RWPE2 (cell line): ENCODE measurements around the gene AQP12A.

Source experiments
- ATAC-seq: fragments of 200-7000 bp; cut with Tn5 transposase; 3 replicates; pipeline ENCODE4 v1.9.1; 2021; ENCODE audit warnings: low read depth
- DNase-seq: peaks from one replicate; pipeline ENCODE4 v3.0.0-alpha.2; 2020; ENCODE audit warnings: low spot score
- H3K27ac ChIP-seq: fragments of 450-650 bp; 2 replicates; pipeline ENCODE4 v1.5.1; 2017; ENCODE audit warnings: mild to moderate bottlenecking; ENCODE audit not compliant: poor library complexity, severe bottlenecking
- H3K27me3 ChIP-seq: fragments of 250-450 bp; sonication (Bioruptor Pico); 2 replicates; pipeline ENCODE4 v1.5.1; 2021; ENCODE audit warnings: mild to moderate bottlenecking, moderate library complexity; ENCODE audit not compliant: insufficient read depth, poor library complexity, severe bottlenecking
- H3K36me3 ChIP-seq: fragments of 250-450 bp; sonication (Bioruptor Pico); 2 replicates; pipeline ENCODE4 v1.5.1; 2020; ENCODE audit warnings: low read depth, mild to moderate bottlenecking, moderate library complexity
- H3K4me1 ChIP-seq: fragments of 250-450 bp; sonication (Bioruptor Pico); 2 replicates; pipeline ENCODE4 v1.5.1; 2021; ENCODE audit warnings: mild to moderate bottlenecking, moderate library complexity; ENCODE audit not compliant: insufficient read depth, poor library complexity, severe bottlenecking
- H3K4me3 ChIP-seq: fragments of 250-450 bp; sonication (Bioruptor Pico); 2 replicates; pipeline ENCODE4 v1.5.1; 2021; ENCODE audit warnings: mild to moderate bottlenecking, moderate library complexity; ENCODE audit not compliant: severe bottlenecking
- H3K9me3 ChIP-seq: fragments of 250-450 bp; sonication (Bioruptor Pico); 2 replicates; pipeline ENCODE4 v1.5.1; 2021; ENCODE audit warnings: mild to moderate bottlenecking, moderate library complexity; ENCODE audit not compliant: severe bottlenecking
- TF ChIP-seq, protein P1 (sequence below): fragments of 450-650 bp; IDR thresholded peaks from one replicate; pipeline ENCODE4 v1.5.1; 2017; ENCODE audit warnings: mild to moderate bottlenecking, moderate library complexity; ENCODE audit not compliant: poor library complexity, severe bottlenecking

Gene AQP12A

GRCh38 chr2:240646900-240647502 is 44.7 kb upstream of the AQP12A start:
- Histone ChIP-seq H3K9me3 (no peaks in the 10 kb centered on the region), H3K4me1 (no peaks in the 10 kb centered on the region), H3K36me3 (no peaks in the 10 kb centered on the region), H3K27me3 (peaks cover 52% of the 10 kb centered on the region), H3K4me3 (no peak overlapping the region), H3K27ac (no peak overlapping the region)
- TF ChIP-seq, protein P1, sequence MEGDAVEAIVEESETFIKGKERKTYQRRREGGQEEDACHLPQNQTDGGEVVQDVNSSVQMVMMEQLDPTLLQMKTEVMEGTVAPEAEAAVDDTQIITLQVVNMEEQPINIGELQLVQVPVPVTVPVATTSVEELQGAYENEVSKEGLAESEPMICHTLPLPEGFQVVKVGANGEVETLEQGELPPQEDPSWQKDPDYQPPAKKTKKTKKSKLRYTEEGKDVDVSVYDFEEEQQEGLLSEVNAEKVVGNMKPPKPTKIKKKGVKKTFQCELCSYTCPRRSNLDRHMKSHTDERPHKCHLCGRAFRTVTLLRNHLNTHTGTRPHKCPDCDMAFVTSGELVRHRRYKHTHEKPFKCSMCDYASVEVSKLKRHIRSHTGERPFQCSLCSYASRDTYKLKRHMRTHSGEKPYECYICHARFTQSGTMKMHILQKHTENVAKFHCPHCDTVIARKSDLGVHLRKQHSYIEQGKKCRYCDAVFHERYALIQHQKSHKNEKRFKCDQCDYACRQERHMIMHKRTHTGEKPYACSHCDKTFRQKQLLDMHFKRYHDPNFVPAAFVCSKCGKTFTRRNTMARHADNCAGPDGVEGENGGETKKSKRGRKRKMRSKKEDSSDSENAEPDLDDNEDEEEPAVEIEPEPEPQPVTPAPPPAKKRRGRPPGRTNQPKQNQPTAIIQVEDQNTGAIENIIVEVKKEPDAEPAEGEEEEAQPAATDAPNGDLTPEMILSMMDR: no peak
- DNase-seq (no peak), ATAC-seq (no peak)

DNA sequence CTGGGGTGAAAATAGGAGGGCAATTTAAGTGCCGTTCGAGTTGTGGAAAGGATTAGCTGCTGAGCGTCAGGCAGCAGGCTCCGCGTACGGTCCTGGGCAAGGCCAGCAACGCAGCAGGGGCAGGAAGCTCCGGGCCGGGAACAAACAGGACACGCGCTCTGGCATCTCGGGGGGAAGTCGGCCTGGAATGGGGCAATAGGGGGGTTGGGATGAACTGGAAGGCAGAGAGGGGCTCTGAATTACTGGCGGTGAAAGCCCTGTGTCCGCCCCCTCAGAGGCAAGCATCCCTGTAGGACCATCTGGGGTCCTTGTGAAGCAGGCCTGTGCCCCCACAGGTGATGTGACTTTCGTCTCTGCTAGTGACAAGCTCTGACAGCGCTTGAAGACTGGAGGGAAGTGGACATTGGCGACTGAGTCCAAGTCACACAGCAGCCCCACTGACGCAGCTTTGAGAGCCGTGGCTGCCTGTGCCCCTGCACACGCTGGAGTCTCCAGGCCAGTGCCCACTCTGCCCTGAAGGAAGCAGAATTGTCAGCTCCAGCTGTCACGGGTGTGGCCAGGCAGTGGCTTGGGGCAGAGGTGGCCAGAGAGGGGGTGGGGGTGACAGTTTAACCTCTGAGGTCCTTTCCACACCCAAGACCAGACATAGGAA is 44.0 kb upstream of the AQP12A start:
- Histone ChIP-seq H3K27ac (no peak overlapping the region), H3K36me3 (no peaks in the 10 kb centered on the region), H3K4me3 (no peak overlapping the region), H3K27me3 (peaks cover 52% of the 10 kb centered on the region), H3K9me3 (no peaks in the 10 kb centered on the region), H3K4me1 (no peaks in the 10 kb centered on the region)
- TF ChIP-seq, protein P1: no peak
- ATAC-seq: no peak
- no peak for DNase-seq

DNA sequence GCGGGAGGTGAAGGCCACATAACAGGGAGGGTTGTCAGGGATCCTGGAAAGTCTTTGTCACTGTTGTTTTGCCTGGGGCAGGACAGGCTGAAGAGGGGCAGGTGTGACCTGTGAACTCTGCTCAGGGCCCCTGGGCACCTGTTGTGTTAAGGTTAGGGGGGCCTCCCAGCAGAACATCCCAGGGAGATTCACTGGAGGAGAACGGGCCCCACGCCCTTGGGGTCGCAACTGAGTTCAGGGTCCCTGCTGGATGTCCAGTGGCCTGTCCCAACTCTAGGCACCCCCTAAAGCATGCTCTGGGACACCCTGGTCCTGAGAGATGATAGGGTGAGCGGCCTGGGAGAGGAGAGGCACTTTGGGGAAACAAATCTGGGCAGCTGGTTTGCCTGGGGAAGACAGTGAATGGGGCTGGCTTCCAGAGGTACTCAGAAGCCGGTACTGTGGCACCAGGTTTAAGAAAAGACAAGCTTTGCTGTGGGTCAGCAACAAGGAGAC is 43.5 kb upstream of the AQP12A start:
- Histone ChIP-seq H3K4me1 (no peaks in the 10 kb centered on the region), H3K4me3 (no peak overlapping the region), H3K36me3 (no peaks in the 10 kb centered on the region), H3K27ac (no peak overlapping the region), H3K27me3 (peaks cover 52% of the 10 kb centered on the region), H3K9me3 (no peaks in the 10 kb centered on the region)
- DNase-seq: no peak
- TF ChIP-seq, protein P1: no peak
- no peak for ATAC-seq

DNA sequence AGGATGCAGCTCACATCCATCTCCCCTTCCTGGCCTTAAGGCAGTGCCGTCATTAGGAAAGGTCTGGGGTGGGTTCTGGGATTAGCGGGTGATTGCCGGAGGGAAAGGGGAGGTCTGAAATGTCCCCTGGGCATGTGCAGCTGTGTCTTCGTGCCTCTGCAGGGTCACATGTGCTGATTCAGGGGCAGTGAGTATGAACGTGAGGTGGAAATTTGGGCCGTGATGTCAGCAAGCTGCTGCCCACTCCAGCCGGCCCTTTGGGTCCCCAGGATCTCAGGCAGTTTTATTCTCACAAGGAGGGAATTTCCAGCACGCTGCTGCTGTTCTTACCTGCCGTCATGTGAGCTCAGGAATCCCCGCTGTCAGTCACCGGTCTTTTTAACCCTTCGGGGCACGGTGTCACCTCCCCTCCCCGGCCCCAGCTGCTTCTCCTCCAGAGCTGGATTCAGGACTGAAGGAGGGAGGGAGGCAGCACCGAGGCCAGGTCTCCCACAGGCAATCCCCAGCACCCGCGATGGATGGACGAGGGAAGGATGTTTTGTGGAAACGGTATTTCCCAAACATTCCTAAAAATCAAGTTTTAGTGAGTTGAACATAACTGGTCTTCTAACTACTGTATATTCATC is 42.9 kb upstream of the AQP12A start:
- DNase-seq (no peak), ATAC-seq (no peak)
- H3K4me3 ChIP-seq: no peak overlapping the region

More for the DNA sequence above, 42.9 kb upstream of the AQP12A start:
- H3K27ac ChIP-seq: no peak overlapping the region
- TF ChIP-seq, protein P1: no peak
- H3K27me3 ChIP-seq: peaks cover 52% of the 10 kb centered on the region
- H3K4me1 ChIP-seq: no peaks in the 10 kb centered on the region
- H3K36me3 ChIP-seq: no peaks in the 10 kb centered on the region
- H3K9me3 ChIP-seq: no peaks in the 10 kb centered on the region
